Type B pancreatic cell (in vitro differentiated cells): ENCODE measurements around the gene C1QL4. TPM values are rescaled to one million over a fixed set of nuclear protein-coding genes. Genes with fewer than 3 reads are reported as not detected.
"Not testable (repeated sequence)": the region's sequence is repeated elsewhere in the genome, so short reads cannot be mapped to it uniquely, and the experiment has no call there.

Experiments used
- DNase-seq: peaks from one replicate; pipeline ENCODE4 v3.0.0; 2021; ENCODE audit warnings: mixed read lengths; ENCODE audit not compliant: unreplicated experiment; ENCODE audit errors: extremely low spot score
- H3K27ac Mint-ChIP-seq: 2 replicates; pipeline ENCODE4 v1.8.0; 2021; ENCODE audit warnings: mild to moderate bottlenecking, mixed read lengths
- H3K27me3 Mint-ChIP-seq: 2 replicates; pipeline ENCODE4 v1.8.0; 2021; ENCODE audit warnings: mixed read lengths
- H3K36me3 Mint-ChIP-seq: 2 replicates; pipeline ENCODE4 v1.8.0; 2021; ENCODE audit warnings: mixed read lengths
- H3K4me1 Mint-ChIP-seq: one replicate; pipeline ENCODE4 v1.8.0; 2021; ENCODE audit warnings: mixed read lengths; ENCODE audit not compliant: unreplicated experiment
- H3K4me3 Mint-ChIP-seq: 2 replicates; pipeline ENCODE4 v1.8.0; 2021; ENCODE audit warnings: mild to moderate bottlenecking, mixed read lengths
- H3K9me3 Mint-ChIP-seq: 2 replicates; pipeline ENCODE4 v1.8.0; 2021; ENCODE audit warnings: mixed read lengths
- total RNA-seq: library from RNA; stranded (reverse); gene quantifications from 2 replicates; pipeline ENCODE4 v1.2.1, GENCODE V29; 2021; ENCODE audit warnings: low replicate concordance
- TF ChIP-seq, protein P1 (sequence below): fragments of 200-600 bp; sonication (generic); conservative IDR thresholded peaks from 2 replicates; pipeline ENCODE4 v1.5.0; 2021; ENCODE audit warnings: antibody characterized with exemption, mild to moderate bottlenecking

Gene C1QL4
- total RNA-seq, 1 donor from 2014 or later, result 1.2 TPM

DNA sequence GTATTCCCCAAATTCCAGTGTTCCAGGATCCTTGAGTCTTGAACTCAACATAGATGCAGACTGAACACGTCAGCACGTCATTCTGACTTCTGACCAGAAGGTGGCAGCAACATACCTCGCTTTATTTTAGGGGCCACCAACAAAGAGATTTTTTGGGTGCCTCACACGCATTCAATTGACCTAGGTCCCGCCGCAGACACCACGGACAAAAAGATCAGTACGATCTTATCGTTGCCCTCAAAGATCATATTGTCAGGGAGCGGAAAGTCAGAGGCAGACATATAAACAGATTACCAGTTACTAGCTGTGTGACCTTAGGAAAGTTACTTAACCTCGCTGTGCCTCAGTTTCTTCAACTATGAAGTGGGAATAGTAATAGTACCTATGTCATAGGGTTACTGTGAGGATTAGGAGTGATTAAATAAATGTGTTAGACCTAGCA lies 48.6 kb downstream of the C1QL4 start:
- Mint-ChIP-seq H3K9me3 (no peaks in the 10 kb centered on the region), H3K27ac (no peak overlapping the region), H3K4me3 (no peak overlapping the region), H3K4me1 (peaks cover 5% of the 10 kb centered on the region), H3K36me3 (no peaks in the 10 kb centered on the region), H3K27me3 (peaks cover 52% of the 10 kb centered on the region)
- TF ChIP-seq, protein P1, sequence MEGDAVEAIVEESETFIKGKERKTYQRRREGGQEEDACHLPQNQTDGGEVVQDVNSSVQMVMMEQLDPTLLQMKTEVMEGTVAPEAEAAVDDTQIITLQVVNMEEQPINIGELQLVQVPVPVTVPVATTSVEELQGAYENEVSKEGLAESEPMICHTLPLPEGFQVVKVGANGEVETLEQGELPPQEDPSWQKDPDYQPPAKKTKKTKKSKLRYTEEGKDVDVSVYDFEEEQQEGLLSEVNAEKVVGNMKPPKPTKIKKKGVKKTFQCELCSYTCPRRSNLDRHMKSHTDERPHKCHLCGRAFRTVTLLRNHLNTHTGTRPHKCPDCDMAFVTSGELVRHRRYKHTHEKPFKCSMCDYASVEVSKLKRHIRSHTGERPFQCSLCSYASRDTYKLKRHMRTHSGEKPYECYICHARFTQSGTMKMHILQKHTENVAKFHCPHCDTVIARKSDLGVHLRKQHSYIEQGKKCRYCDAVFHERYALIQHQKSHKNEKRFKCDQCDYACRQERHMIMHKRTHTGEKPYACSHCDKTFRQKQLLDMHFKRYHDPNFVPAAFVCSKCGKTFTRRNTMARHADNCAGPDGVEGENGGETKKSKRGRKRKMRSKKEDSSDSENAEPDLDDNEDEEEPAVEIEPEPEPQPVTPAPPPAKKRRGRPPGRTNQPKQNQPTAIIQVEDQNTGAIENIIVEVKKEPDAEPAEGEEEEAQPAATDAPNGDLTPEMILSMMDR, result peak; percentile 96
- no peak for DNase-seq

DNA sequence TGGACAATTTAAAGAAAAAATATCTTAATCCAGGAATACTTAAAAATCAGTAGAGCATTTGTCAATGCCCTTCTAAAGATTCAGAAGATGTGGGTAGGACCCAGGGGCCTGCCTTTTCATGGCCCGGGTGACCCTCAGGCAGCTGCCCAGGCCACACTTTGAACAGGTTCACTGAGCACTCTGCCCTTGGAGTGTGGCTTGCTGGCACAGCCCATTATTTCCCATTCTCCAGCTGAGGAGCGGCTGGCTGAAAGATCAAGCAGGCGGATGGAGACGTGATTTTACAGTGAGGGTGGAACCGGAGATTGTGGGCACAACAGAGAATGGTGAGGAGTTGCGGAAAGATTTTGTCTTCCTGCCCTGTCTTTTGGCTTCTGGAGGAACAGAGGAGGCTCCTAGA lies 49.1 kb downstream of the C1QL4 start:
- no peaks in the 10 kb centered on the region for H3K36me3 Mint-ChIP-seq

GRCh38 chr12:49284672-49285071 lies 52.3 kb downstream of the C1QL4 start:
- Mint-ChIP-seq H3K36me3 (no peaks in the 10 kb centered on the region), H3K27ac (no peak overlapping the region), H3K9me3 (no peaks in the 10 kb centered on the region), H3K27me3 (peaks cover 28% of the 10 kb centered on the region), H3K4me3 (no peak overlapping the region), H3K4me1 (peaks cover 9% of the 10 kb centered on the region)
- TF ChIP-seq, protein P1, result no peak
- no peak for DNase-seq

More for the DNA sequence above, 49.1 kb downstream of the C1QL4 start:
- TF ChIP-seq, protein P1, result no peak
- Mint-ChIP-seq H3K4me1 (peaks cover 5% of the 10 kb centered on the region), H3K9me3 (no peaks in the 10 kb centered on the region), H3K27me3 (peaks cover 47% of the 10 kb centered on the region), H3K4me3 (no peak overlapping the region), H3K27ac (no peak overlapping the region)
- no peak for DNase-seq

DNA sequence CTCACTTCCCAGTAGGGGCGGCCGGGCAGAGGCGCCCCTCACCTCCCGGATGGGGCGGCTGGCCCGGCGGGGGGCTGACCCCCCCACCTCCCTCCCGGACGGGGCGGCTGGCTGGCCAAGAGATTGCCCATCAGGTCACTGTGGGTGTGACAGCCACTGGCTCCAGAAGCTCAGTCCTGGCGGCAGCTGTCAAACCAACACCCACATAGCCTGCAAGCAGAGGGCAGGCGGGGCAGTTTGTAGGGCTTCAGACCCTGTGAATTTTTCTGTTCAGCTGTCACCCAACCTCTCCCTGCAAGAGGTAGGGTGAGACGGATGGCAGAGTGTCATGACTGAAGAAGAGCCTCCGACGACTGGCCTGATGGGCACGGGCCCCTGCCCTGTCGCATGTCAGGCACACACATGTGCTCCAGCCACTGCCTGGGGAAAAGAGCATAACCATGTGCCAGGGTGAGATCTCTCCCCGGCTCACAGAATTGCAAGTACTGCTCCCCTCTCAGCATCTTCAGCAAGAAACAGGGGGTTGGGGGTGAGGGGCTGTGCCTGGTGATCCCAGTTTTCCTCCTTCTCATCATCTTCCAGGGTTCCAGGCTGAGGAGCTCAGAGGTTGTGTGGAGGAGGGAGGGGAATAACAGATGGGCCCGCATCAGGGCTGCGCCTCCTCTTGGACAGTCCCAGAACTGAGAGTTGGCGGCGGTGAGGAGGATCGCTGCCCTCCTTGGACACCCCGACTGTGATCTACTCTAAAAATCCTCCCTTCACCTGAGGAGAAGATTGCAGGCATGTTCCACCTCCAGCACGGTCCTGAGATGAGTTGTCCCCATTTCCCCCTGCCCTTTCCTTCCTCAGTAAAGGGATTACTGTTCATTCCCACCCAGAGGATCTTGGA lies 53.2 kb downstream of the C1QL4 start:
- no peak overlapping the region for H3K27ac Mint-ChIP-seq
- H3K4me3 Mint-ChIP-seq, result no peak overlapping the region
- H3K27me3 Mint-ChIP-seq, result peaks cover 25% of the 10 kb centered on the region
- TF ChIP-seq, protein P1, result no peak
- H3K36me3 Mint-ChIP-seq, result no peaks in the 10 kb centered on the region
- H3K9me3 Mint-ChIP-seq, result no peaks in the 10 kb centered on the region
- peaks cover 13% of the 10 kb centered on the region for H3K4me1 Mint-ChIP-seq
- no peak for DNase-seq

DNA sequence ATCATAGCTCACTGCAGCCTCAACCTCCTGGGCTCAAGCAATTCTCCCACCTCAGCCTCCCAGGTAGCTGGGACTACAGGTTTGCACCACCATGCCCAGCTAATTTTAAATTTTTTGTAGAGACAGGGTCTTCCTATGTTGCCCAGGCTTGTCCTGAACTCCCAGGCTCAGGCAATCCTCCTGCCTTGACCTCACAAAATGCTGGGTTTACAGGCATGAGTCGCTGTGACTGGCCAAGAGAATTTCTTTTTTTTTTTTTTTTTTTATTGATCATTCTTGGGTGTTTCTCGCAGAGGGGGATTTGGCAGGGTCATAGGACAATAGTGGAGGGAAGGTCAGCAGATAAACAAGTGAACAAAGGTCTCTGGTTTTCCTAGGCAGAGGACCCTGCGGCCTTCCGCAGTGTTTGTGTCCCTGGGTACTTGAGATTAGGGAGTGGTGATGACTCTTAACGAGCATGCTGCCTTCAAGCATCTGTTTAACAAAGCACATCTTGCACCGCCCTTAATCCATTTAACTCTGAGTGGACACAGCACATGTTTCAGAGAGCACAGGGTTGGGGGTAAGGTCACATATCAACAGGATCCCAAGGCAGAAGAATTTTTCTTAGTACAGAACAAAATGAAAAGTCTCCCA lies 54.1 kb downstream of the C1QL4 start:
- H3K4me3 Mint-ChIP-seq, H3K36me3 Mint-ChIP-seq, DNase-seq, H3K27ac Mint-ChIP-seq, H3K4me1 Mint-ChIP-seq, H3K9me3 Mint-ChIP-seq: not testable (repeated sequence)
- H3K27me3 Mint-ChIP-seq, result peaks cover 16% of the 10 kb centered on the region

Other genes starting within 250 kb of the C1QL4 start
- gene DHH, start 242.4 kb downstream of the C1QL4 start, total RNA-seq, result 0.56 TPM in 1 of 2 replicates, not detected in the other
- 101 and 105 TPM in 2 replicates for gene LMBR1L, start 226.3 kb downstream of the C1QL4 start, total RNA-seq
- gene TUBA1B, start 205.8 kb downstream of the C1QL4 start, total RNA-seq, result 664 and 1,458 TPM in 2 replicates
- 211 and 489 TPM in 2 replicates for gene TUBA1A, start 148.1 kb downstream of the C1QL4 start, total RNA-seq
- 187 and 221 TPM in 2 replicates for gene TUBA1C, start 72.1 kb downstream of the C1QL4 start, total RNA-seq
- 1.8 and 7.3 TPM in 2 replicates for gene PRPH, start 42.0 kb downstream of the C1QL4 start, total RNA-seq
- gene TROAP, start 13.9 kb downstream of the C1QL4 start, total RNA-seq, result 21.7 and 66.3 TPM in 2 replicates
- 3.6 and 5.0 TPM in 2 replicates for gene DNAJC22, start 9.7 kb upstream of the C1QL4 start, total RNA-seq
- 32.0 and 40.3 TPM in 2 replicates for gene SPATS2, start 30.3 kb upstream of the C1QL4 start, total RNA-seq
- 0.72 and 1.8 TPM in 2 replicates for gene KCNH3, start 201.8 kb upstream of the C1QL4 start, total RNA-seq
- 60.6 and 61.8 TPM in 2 replicates for gene MCRS1, start 231.0 kb upstream of the C1QL4 start, total RNA-seq